Measurements from ENCODE around the gene EXOC6B. TPM values are rescaled to one million over a fixed set of nuclear protein-coding genes. Genes with fewer than 3 reads are reported as not detected.

EXOC6B gene
- total RNA-seq, 1 donor from 2014 or later, result 13.8 TPM

DNA sequence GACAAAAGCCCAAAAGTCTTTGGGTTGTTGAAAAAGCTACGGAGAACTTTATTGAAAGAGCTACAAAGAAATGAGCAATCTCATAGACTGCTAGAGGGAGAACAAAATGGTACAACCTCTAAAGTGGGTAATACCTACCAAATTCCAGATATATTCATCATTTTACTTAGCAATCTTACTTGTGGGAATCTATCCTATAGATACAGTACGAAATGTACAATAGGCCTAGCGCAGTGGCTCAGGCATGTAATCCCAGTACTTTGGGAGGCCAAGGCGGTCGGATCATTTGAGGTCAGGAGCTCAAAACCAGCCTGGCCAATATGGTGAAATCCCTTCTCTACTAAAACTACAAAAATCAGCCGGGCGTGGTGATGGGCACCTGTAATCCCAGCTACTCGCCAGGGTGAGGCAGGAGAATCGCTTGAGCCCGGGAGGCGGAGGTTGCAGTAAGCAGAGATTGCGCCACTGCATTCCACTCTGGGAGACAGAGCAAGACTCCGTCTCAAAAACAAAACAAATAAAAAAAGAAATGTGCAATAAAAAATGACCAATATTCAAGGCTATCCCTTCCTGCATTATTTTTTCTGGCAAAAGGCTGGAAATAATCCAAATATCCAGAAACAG is 10.1 kb downstream of the EXOC6B start:
- H3K9me3 Mint-ChIP-seq, result no peaks in the 10 kb centered on the region
- no peak overlapping the region for H3K27ac Mint-ChIP-seq

DNA sequence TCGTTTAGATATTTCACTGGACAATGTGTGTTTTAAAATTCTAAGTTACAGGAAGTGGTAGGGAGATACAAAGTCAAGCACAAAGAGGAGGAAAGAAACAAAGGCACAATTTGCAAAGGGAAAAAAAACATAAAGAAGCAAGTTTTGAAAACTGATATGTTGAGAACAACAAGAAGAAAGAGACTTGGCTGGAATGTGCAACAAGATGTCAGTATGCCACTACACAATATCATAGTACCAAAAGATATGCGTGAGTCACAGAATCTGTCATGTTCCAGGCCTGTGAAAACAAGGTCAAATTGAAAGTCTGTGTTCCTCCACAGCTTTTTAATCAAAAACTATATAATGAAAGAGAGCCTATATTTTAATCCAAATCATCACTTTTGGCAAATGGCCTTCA is 12.0 kb downstream of the EXOC6B start:
- CTCF ChIA-PET, result interaction anchor here (1.6 kb wide), 1 partner anchor 20 kb away, joined by 3 read pairs; no protein-coding TSS in a partner anchor
- ATAC-seq (ENCODE audit: low read depth) (no peak), DNase-seq (no peak)
- no peak overlapping the region for H3K4me3 Mint-ChIP-seq
- no peaks in the 10 kb centered on the region for H3K27me3 Mint-ChIP-seq
- no peak for TF ChIP-seq CTCF (IDR thresholded peaks at IDR 0.05)
- H3K4me1 Mint-ChIP-seq, result no peaks in the 10 kb centered on the region
- H3K27ac Mint-ChIP-seq, result no peak overlapping the region
- peaks cover 7% of the 10 kb centered on the region for H3K9me3 Mint-ChIP-seq
- intact Hi-C loops (cut with micrococcal nuclease), result no loop called here
- peaks cover 14% of the 10 kb centered on the region for H3K36me3 Mint-ChIP-seq (ENCODE audit: low read depth)
- POLR2A ChIA-PET, result no interaction called here

More for the DNA sequence above, 10.1 kb downstream of the EXOC6B start:
- TF ChIP-seq CTCF (IDR thresholded peaks at IDR 0.05), result no peak
- peaks cover under 1% of the 10 kb centered on the region for H3K36me3 Mint-ChIP-seq (ENCODE audit: low read depth)
- intact Hi-C loops (cut with micrococcal nuclease), result no loop called here
- H3K27me3 Mint-ChIP-seq, result no peaks in the 10 kb centered on the region
- no peak overlapping the region for H3K4me3 Mint-ChIP-seq
- no peaks in the 10 kb centered on the region for H3K4me1 Mint-ChIP-seq
- CTCF ChIA-PET, result interaction anchor here (1.0 to 1.4 kb wide), 2 partner anchors 19 to 46 kb away, joined by 3 read pairs; no protein-coding TSS in a partner anchor
- no peak for ATAC-seq (ENCODE audit: low read depth)
- DNase-seq, result no peak
- POLR2A ChIA-PET, result no interaction called here

GRCh38 chr2:72810165-72810564 is 15.7 kb downstream of the EXOC6B start:
- CTCF ChIA-PET, result no interaction called here
- H3K4me3 Mint-ChIP-seq, result no peak overlapping the region
- H3K27ac Mint-ChIP-seq, result no peak overlapping the region
- DNase-seq (no peak), ATAC-seq (ENCODE audit: low read depth) (no peak)
- H3K4me1 Mint-ChIP-seq, result no peaks in the 10 kb centered on the region
- POLR2A ChIA-PET, result no interaction called here
- no peak for TF ChIP-seq CTCF (IDR thresholded peaks at IDR 0.05)
- H3K27me3 Mint-ChIP-seq, result no peaks in the 10 kb centered on the region
- intact Hi-C loops (cut with micrococcal nuclease), result no loop called here
- H3K9me3 Mint-ChIP-seq, result peaks cover 11% of the 10 kb centered on the region
- H3K36me3 Mint-ChIP-seq (ENCODE audit: low read depth), result peaks cover 17% of the 10 kb centered on the region

DNA sequence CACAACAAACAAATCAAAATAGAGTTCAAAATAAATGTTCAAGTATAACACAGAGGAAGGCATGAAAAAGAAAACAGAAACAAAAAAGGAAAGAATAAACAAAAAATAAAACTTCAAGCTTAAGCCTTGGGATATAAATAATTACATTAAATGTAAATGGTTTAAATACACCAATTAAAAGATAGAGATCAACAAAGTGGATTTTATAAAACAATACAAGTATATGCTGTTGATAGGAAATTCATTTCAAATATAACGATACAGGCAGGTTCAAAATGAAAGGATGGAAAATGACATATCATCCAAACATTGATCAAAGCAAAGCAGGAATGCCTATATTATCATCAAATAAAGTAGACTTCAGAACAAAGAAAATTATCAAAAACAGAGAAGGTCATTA is 16.7 kb downstream of the EXOC6B start:
- DNase-seq (no peak), ATAC-seq (ENCODE audit: low read depth) (no peak)
- Mint-ChIP-seq H3K27ac (no peak overlapping the region), H3K27me3 (no peaks in the 10 kb centered on the region), H3K4me1 (no peaks in the 10 kb centered on the region), H3K36me3 (ENCODE audit: low read depth) (peaks cover 17% of the 10 kb centered on the region), H3K9me3 (peaks cover 11% of the 10 kb centered on the region), H3K4me3 (no peak overlapping the region)
- ChIA-PET CTCF (no interaction called here), POLR2A (no interaction called here)
- intact Hi-C loops (cut with micrococcal nuclease), result no loop called here
- no peak for TF ChIP-seq CTCF (IDR thresholded peaks at IDR 0.05)

DNA sequence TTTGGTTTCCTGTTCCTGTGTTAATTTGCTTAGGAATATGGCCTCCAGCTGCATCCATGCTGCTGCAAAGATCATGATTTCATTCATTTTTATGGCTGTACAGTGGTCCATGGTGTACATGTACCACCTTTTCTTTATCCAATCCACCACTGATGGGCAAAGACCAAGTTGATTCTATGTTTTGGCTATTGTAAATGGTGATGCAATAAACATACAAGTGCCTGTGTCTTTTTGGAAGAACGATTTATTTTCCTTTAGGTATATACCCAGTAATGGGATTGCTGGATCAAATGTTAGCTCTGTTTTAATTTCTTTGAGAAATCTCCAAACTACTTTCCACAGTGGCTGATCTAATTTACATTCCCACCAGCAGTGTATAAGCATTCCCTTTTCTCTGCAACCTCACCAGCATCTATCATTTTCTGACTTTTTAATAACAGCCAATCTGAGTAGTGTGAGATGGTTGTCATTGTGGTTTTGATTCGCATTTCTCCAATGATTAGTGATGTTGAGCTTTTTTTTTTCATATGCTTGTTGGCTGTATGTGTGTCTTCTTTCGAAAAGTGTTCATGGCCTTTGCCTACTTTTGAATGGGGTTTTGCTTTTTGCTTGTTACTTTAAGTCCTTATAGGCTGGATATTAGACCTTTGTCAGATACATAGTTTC is 19.4 kb downstream of the EXOC6B start:
- Mint-ChIP-seq H3K9me3 (peaks cover 11% of the 10 kb centered on the region), H3K36me3 (ENCODE audit: low read depth) (peaks cover 17% of the 10 kb centered on the region), H3K27me3 (no peaks in the 10 kb centered on the region), H3K4me1 (no peaks in the 10 kb centered on the region), H3K27ac (no peak overlapping the region), H3K4me3 (no peak overlapping the region)
- no peak for DNase-seq
- ATAC-seq (ENCODE audit: low read depth), result no peak
- no peak for TF ChIP-seq CTCF (IDR thresholded peaks at IDR 0.05)
- ChIA-PET CTCF (no interaction called here), POLR2A (interaction anchor here (0.6 kb wide), 1 partner anchor 331 kb away, joined by 3 read pairs; no protein-coding TSS in a partner anchor)
- intact Hi-C loops (cut with micrococcal nuclease), result no loop called here

Data from activated B cell treated with CpG ODN at 0.5 μM for 24 hours (primary cell).